Measurements from ENCODE around the gene RFNG.

RFNG gene

DNA sequence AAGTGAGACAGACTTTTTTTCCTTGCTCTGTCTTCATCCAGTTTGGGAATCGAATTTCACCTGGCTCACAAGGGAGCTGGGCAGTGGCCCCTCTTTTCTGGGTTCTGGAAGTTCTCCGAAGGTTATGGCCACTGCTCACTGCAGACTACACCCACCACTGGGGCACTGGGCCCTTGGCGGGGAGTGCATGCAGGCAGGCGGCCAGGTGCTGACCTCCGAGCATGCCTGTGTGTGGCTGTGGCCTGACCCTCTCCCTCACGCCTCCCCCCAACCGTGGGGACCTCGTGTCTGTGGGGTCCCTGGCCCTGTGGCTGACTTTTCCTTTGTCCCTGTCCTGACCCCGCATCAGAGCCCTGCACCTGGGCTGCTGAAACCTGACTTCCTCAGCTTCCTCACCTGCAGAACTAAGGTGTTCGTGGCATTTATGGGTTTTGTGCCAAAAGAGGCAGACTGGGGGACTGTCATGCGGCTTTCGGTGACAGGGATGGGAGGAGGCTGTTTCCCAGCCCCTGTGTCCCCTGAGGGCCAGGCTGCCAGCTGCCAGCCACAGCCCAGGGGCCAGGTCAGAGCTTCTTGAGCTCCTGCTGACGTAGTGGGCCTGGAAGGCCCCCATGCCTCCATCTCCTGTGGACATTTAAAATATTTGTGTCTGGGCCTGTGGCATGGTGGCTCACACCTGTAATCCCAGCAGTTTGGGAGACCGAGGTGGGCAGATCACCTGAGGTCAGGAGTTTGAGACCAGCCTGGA is 52.7 kb downstream of the RFNG start:
- FAIRE-seq: no peak

DNA sequence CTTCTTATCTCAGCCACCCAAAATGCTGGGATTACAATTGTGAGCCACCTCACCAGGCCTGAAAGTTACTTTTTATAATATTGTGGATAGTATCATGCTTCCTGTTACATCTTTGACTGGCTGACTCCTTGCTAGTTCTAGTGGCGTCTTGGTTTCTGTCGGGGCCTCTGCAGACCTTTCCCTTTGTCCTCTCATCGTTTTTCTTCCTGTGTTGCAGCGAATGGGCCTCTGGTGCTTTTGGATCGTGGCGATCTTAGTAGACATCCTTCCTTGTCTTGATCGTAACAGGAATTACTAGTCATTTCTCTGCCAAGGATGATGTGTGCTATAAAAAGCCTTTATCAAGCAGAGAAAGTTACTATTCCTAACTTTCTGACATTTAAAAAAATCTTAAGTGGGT is 53.4 kb downstream of the RFNG start:
- FAIRE-seq: no peak
